ENCODE results near the gene VPS26C. TPM values are rescaled to one million over a fixed set of nuclear protein-coding genes. Genes with fewer than 3 reads are reported as not detected.

VPS26C gene
- total RNA-seq, 2 experiments from 2014 or later = 61.4 to 62.8 TPM

DNA sequence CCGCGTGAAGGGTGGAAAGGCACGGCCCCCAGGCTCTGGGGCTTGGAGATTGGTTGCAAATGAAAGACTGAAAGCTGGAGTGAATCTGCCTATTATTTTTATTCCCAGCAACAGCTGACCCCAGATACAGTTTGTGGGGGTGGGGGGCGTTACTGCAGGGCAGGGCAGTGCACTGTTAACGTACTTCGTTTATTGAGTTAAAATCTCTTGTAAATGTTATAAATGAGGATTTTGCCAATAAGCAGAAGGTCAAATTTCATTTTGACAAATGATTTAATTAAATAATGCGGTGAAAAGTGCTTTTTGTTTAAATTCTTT lies 1.0 kb upstream of the VPS26C start:
- POLR2A ChIA-PET = interaction anchor here (0.6 to 2.4 kb wide), 3 partner anchors 10 to 296 kb away, joined by 3 to 22 read pairs (median 11); partner anchors contain the start of gene DYRK1A
- CTCF ChIA-PET = no interaction called here

DNA sequence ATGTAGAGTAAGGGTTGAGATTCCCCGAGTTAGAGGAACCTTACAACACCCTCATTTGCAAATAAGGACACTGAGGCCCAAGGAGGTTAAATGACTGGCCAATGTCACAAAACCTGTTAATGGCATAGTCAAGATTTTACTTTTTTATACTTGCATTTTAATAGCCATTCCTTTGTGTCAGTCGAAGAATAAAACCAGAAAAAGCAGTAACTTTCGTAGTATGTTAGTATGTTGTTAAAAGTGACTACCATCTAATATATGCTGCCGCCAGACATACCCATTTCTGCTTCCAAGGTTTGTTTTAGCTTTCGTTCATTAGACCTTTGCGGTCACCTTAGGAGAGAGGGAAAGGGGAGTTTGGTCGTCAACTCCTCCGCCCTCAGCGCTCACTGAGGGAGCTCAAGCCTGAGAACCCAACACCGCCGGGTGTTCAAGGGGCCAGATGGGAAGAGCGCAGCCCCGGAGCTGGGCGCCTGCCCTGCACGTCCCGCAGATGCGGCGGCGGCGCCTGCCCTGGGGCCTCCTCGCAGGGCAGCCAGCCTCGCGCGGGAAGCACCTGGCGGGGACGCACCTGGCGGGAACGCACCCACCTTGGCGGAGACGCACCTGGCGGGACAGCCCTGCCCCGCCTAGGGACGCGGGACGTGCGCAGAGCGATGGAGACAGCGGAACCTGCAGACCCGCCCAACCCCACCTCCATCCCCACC lies 466 bp downstream of the VPS26C start:
- ChIA-PET POLR2A (interaction anchor here (0.8 to 2.4 kb wide), 8 partner anchors 9 to 297 kb away, joined by 3 to 22 read pairs (median 4); partner anchors contain the start of gene DYRK1A), CTCF (interaction anchor here (0.7 to 1.1 kb wide), 4 partner anchors 8 to 267 kb away, joined by 3 read pairs; no protein-coding TSS in a partner anchor)

DNA sequence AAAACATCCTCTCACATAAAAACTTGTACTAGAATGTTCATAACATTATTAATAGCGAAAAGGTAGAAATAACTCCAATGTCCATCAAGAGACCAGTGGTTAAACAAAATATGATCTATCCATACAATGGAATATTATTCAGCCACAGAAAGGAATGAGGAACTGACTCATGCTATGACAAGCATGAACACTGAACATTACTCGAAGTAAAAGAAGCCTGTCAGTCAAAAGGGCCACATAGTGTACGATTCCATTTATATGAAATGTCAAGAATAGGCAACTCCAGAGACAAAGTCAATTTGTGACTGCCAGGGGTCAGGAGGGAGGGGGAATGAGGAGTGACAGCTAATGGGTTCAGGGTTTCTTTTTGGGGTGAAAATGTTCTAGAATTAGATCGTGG lies 2.3 kb downstream of the VPS26C start:
- ChIA-PET CTCF (no interaction called here), POLR2A (no interaction called here)

DNA sequence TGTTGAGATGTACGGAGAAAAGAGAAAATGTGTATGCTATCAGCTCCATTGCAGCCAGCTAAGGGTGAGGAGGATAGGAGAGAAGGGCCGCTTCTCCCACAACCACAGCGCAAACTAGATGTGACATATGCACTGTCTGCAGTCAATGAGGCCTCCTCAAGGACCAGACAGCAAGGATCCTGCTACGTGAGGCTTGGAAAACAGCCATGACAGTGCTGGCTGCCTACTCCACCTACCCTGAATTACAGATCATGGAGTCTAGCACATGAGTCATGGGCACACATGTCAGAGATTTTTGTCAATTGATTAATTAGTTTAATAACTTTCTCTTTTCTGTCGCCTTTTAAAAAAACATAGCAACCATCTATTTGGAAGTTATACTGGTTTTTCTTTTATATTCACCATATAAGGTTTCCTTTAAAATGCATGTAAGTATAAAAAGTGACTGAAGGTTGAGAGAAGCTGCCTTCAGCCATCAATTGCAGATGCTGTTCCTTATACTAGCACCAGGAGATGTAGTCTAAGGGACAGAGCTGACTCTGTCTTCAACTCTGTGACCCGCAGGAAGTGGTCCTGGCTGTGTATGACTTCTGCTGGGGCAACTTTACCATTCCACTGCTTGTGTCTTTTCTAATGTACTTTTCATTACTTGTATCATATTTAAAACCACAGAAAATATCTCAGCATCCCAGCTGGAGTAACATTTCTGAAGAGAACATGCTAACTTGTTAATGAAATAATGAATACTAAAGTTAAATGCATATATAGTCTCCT lies 3.1 kb downstream of the VPS26C start:
- ChIA-PET CTCF (no interaction called here), POLR2A (no interaction called here)

DNA sequence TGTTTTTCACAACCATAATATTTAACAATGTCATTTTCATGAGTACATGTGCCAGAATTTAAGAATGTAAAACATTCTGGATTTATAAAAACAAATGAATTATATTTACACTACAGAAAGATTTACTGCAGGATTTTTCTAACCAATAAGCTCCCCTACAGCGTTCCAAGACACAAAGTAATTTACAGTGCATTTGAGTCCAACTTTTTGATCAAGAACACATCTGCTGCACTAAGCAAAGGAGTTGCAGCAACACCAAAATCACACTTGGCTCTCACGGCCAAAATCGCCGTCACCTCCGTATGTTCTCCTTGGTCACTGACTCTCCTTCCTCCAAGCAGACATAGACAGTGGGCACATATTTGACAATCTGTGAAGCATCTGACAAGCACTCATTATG lies 7.7 kb downstream of the VPS26C start:
- CTCF ChIA-PET = interaction anchor here (0.9 kb wide), 1 partner anchor 7 kb away, joined by 3 read pairs; the partner anchor contains the start of gene VPS26C
- POLR2A ChIA-PET = interaction anchor here (1.0 to 2.6 kb wide), 2 partner anchors 8 to 305 kb away, joined by 3 to 22 read pairs; partner anchors contain the start of gene VPS26C

DNA sequence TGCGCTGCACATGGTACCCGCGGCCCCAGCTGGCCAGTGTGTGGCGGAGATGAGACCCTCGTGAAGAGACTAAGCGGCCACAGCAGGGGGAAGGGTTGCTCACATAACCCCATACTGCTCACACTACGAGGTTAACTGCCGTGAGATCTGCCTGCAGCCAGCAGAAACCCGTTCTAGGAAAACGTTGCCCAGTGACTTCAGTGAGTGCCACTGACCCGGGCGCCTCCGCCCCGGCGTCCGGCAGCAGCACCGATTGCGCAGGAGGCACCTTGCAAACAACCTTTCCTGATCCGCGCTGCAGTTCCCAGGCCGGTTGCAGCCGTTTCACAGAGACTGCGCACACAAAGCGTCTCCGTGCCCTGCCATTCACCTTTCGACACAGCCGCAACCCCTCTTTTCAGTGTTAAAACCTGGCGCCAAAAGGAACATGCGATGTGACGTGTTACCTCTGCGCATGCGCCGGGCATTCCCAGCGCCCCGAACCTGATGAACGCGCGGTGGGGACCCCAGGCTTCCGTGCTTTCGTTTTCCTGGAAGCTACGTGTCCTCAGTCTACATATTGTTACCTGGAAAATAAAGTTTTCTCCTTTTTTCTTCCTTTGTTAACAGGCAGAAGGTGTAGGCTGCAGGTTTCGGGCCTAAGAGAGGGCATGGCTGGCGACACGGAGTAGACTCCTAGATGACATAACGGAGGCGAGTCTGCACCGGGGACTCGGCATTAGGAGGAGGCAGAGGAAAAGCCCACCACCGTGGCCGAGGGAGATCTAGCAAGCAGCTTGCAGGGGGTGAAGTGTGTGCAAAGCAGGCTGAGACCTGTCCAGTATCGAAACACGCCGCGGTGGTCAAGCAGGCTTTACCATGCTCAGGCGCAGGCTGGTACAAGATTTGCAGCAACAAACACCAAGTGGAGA lies 8.9 kb downstream of the VPS26C start:
- ChIA-PET POLR2A (interaction anchor here (0.8 to 2.6 kb wide), 5 partner anchors 9 to 306 kb away, joined by 3 to 22 read pairs (median 4); partner anchors contain the start of gene VPS26C), CTCF (interaction anchor here (0.7 to 1.3 kb wide), 4 partner anchors 9 to 273 kb away, joined by 3 read pairs; partner anchors contain the start of gene VPS26C)

DNA sequence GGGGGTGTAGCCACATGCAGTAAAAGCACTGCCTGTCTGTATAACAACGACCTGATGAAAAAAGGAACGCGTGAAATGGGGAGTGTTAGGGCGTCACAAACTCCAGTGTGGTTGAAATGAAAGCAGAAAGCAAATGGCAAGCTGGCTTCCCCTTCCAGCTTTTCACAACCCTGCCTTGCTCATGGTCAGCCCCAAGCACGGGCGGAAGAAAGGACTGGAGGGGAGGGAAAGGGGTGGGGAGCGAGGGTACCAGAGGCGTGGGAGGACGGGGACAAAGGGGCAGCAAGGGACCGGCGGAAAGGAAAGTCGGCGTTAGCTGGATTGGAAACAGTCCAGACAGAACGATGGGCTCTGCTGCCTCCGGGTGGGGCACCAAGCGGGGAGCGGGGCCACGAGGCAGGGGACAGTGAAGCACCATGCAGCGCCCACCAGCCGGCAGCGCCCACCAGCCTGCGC lies 9.6 kb downstream of the VPS26C start:
- CTCF ChIA-PET = interaction anchor here (0.7 to 1.3 kb wide), 2 partner anchors 9 to 32 kb away, joined by 3 read pairs; partner anchors contain the start of gene VPS26C
- POLR2A ChIA-PET = interaction anchor here (0.6 to 2.6 kb wide), 5 partner anchors 10 to 937 kb away, joined by 3 to 22 read pairs (median 4); partner anchors contain the start of genes MORC3 and VPS26C

DNA sequence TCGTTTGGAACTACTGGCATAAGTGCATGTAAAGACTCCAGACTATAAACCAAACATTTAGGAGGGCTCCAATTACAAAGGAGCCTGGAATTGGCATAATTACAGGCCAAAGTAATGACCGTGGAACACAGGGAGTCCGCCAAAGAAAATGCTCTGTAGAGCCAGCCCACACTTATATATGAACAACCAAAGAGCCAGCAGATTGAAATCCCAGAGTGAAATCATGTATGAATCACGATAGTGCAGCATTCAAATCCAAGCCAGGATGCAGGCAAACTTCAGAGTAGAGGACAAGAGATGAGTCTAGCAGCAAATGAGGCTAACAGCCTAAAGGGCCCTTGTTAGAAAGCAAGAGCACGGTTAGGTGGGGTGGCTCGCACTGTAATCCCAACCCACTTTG lies 13.1 kb downstream of the VPS26C start:
- POLR2A ChIA-PET = no interaction called here
- CTCF ChIA-PET = no interaction called here

DNA sequence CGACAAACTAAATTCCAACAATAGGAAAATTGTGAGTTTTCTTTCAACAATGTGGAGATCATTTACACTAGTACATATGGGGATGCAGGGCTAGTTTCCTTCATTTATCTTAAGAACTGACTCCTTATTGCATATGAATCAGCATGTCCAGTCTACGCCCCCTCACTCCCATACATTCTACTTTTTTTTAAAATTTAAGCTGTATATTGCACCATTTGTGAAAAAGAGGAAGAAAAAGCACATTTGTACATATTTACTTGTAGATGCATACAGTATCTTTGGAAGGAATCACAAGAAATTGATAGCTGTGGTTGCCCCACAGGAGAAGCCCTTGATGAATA lies 15.9 kb downstream of the VPS26C start:
- ChIA-PET CTCF (no interaction called here), POLR2A (no interaction called here)

DNA sequence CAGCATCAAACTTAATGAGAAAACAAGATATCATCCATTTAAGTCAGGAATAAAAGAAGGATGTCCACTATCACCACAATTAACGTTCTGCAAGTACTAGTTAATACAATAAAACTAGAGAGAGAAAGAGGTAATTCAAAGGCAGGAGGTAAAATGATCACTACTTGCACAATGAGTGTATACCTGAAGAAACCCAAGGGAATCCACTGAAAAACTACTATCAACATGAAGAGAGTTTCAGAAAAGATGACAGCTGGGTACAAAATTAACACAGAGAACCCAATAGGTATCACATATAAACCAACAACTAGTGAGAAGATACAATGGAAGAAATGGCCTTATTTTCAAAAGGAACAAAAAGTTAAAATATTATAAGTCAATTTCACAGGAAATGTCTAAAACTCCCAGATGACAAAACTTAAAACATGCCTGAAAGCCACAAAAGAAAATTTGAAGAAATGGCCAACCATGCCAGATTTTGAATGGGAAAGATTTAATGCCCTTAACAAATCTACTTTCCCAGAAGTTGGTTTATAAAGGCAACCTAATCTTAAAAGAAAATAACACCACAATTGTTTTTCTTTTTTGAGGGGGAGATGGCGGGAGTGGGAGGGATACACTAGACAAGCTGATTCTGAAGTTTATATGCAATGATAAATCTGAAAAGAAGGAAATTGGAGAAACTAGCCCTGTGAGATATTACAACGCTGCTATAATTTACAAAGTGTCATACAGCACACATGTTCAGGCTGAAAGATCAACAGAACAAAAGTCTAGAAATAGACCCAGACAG lies 17.8 kb downstream of the VPS26C start:
- POLR2A ChIA-PET = no interaction called here
- CTCF ChIA-PET = no interaction called here

DNA sequence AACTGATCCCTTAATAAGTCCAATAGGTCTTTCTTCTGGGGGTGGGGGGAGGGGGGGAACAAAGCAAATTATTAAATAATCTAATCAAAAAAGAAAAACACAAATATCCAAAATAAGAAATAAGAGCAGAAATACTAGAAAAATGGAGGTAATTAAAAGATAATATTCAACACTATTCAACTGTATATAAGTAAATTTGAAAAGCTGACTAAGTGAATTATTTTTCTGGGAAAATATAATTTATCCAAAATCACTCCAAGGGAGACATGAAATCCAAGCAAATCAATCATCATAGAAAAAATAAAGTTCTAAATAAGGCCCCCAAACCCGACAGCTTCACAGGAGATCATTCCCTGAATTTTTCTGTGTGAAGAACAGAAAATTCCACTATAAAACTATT lies 18.8 kb downstream of the VPS26C start:
- ChIA-PET POLR2A (no interaction called here), CTCF (interaction anchor here (0.6 to 0.7 kb wide), 2 partner anchors 14 to 289 kb away, joined by 3 to 4 read pairs; no protein-coding TSS in a partner anchor)

DNA sequence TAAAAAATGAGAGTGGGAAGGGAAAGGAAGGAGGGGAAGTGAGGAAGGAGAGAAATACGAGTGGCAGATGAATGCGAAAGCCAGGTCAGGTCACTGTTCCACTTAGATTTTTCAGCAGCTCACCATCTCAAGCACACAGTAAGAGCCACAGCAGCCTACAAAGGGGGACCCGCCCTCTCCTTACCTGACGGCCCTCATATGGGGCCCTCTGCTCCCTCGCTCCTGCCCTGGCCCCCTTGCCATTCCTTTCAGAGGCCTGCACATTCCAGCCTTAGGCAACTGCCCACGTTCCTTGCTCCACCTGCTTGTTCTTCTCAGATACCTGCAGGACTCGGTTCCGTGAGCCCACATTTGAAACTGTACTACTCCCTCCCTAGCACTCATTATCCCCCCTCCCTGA lies 22.0 kb downstream of the VPS26C start:
- POLR2A ChIA-PET = interaction anchor here (1.2 kb wide), 1 partner anchor 13 kb away, joined by 3 read pairs; no protein-coding TSS in a partner anchor
- CTCF ChIA-PET = interaction anchor here (1.0 kb wide), 1 partner anchor 11 kb away, joined by 3 read pairs; no protein-coding TSS in a partner anchor

DNA sequence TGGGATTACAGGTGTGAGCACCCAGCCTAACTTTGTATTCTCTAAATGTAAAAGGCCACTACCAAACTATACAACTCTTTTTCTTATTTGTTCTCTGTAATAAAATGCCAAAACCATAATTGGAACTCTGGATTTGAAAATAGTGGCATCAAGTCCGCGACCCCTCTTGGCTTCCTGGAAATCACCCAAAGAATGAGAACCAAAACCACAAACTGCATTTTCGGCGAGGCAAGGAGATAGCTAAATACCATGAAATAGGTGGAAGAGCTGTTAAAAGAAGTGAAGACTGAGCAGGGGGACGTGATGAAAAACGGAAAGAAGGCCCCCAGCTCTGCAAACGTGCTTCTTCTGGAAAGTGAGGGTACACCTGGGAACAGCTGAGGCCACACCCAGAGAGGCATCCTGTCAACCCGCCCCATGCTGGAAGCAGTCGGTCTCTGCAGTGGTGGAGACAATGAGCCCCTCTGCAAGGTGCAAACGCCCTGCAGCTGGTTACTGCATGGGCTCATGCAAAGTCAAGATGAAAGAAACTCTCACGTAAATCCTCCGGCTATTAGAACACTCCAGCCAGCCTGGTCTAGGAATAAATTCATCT lies 22.5 kb downstream of the VPS26C start:
- ChIA-PET CTCF (interaction anchor here (1.0 kb wide), 1 partner anchor 11 kb away, joined by 3 read pairs; no protein-coding TSS in a partner anchor), POLR2A (no interaction called here)

DNA sequence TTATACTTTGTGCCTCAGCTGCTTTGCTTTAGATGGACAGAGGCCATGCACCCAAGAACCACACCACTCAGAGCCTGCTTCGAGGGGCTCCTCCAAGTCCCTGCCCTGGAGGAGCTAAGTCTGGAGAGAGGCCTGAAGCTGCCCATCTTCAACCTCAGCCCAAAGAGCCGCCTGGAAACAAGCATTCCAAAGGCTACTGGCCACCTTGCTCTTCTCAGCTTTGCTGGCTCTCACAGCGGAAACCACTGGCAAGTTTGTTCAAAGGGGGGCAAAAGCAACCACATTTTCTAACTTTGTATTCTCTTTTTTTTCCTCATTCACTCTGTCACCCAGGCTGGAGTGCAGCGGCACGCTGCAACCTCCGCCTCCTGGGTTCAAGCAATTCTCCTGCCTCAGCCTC lies 23.2 kb downstream of the VPS26C start:
- CTCF ChIA-PET = interaction anchor here (1.0 kb wide), 1 partner anchor 12 kb away, joined by 3 read pairs; no protein-coding TSS in a partner anchor
- POLR2A ChIA-PET = no interaction called here

DNA sequence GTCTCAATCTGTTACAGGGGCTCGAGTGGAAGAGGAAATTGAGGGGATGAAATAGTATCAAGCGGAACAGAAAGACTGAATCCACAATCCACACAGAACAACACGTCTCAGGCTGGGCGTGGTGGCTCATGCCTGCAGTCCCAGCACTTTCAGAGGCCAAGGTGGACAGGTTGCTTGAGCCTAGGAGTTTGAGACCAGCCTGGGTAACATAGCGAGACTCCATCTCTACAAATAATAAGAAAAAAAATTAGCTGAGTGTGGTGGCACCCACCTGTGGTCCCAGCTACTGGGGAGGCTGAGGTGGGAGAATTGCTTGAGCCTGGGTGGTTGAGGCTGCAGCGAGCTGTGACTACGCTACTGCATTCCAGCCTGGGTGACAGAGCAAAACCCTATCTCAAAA lies 25.7 kb downstream of the VPS26C start:
- POLR2A ChIA-PET = no interaction called here
- CTCF ChIA-PET = no interaction called here

DNA sequence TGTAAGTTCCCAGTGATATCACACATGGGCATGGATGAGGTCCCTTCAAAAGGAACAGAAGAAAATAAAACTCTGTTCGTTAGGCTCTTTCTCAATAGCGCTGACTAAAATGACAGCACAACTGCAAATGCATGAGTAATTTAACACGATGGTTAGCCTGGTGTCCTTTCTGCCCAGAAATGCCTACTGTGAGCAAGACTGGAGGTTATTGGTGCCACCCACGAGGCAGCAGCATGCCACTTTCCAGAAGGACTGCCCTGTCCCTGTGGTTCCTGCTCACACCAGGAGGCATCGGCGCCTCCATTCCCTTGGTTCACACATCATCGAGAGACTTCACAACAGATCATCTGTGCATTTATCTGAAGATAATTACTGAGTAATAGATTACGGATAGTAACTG lies 26.2 kb downstream of the VPS26C start:
- ChIA-PET POLR2A (no interaction called here), CTCF (no interaction called here)

DNA sequence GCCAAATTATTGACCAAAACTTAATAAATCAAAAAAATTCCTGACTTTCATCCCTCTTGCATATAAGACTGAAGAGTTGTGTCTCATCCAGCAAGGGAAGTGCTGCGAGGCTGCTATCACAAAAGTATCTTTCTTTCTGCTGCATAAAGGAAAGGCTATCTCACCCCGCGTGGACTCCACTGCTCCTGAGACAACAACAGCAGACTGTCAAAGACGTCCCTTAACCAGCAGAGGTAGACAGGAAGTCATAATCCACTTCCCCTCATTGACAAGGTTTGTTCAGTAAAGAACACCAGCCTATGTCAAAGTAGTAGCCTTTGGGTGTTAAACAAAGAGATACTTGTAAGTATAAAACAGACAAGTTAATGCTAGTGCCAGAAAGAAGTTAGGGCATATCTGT lies 29.4 kb downstream of the VPS26C start:
- POLR2A ChIA-PET = no interaction called here
- CTCF ChIA-PET = no interaction called here

DNA sequence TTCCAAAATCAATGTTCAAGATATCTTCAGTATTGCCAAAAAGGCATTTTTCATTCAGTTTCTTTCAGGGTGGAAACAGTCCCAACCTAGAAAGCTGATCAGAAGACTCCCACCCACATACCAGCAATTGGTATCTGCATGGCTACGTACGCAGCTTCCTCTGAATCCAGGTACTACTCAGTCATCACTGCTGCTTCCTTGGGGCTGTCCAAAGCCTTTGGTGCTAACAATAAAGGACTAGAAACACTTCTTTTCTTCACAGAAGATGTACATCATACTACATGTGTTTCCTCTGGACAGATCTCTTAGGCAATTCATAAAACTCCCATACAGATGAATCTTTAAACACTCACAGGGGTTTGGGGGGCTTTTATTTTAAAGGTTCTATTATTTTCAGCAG lies 29.8 kb downstream of the VPS26C start:
- ChIA-PET CTCF (no interaction called here), POLR2A (no interaction called here)
